IPS-18c (cell line): ENCODE results near the gene CYP46A1.
"Not testable (repeated sequence)": the region's sequence is repeated elsewhere in the genome, so short reads cannot be mapped to it uniquely, and the experiment has no call there.

Experiments used
- H3K4me3 ChIP-seq: 2 replicates; pipeline ENCODE4 v1.7.0; 2013; ENCODE audit warnings: low read depth, mild to moderate bottlenecking, low read length, moderate library complexity; ENCODE audit not compliant: insufficient read depth
- H3K9me3 ChIP-seq: one replicate; pipeline ENCODE4 v1.6.1; 2013; ENCODE audit warnings: mild to moderate bottlenecking, low read length, moderate library complexity; ENCODE audit not compliant: control insufficient read depth, insufficient read depth

Gene CYP46A1

DNA sequence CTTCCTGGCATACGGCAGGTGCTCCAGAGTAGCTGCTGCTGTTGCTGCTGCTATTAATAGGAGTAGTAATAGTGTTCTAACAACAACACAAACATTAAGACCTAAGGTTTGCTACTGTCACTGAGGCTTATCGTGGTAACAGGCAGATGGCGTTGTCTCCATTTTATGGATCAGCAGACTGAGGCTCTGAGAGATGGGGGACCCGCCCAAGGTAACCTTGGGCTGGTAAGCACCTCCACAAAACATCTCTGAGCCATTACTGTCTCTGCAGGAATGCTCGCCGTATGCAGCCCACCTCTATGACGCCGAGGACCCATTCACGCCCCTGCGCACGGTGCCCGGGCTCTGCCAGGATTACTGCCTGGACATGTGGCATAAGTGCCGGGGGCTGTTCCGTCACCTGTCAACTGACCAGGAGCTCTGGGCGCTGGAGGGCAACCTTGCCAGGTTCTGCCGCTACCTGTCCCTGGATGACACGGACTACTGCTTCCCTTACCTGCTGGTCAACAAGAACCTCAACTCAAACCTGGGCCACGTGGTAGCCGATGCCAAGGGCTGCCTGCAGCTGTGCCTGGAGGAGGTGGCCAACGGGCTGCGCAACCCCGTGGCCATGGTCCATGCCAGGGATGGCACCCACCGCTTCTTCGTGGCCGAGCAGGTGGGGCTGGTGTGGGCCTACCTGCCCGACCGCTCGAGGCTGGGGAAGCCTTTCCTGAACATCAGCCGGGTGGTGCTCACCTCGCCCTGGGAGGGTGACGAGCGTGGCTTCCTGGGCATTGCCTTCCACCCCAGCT lies 31.9 kb upstream of the CYP46A1 start:
- no peaks in the 10 kb centered on the region for H3K9me3 ChIP-seq
- H3K4me3 ChIP-seq: no peak overlapping the region

DNA sequence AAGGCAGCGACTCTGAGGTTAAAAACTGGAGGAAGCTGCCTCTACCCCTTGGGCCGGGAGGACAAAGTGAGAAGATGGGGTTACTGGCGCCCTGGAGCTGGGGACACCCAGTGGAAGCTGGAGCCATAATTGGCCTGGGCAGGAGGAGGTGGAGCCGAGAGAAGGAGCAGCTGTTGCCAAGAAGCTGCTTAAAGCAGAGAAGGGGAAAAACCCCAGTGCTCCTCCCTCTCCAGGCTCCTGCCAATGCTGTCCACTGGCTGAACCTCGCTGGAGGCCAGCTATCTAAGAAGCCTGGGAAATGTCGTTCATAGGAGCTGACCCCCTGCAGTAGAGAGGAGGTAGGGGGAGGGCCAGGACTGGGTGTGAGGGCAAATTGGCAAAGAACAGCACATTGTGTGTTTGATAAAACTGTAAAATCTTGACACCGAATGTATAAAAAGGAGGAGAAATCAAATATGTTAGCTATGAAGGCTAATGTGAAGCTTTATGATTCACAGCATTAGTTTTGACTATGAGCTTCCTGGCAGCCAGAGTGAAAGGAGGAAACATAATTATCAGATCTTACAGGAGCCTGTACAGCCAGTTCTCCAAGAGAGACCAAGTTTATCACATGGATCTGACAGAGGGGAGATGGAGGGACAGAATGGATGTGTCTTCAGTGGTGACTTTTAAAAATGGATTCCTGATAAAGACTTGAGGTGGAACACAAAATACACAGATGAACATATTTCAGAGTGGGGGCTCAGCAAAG lies 29.7 kb upstream of the CYP46A1 start:
- Histone ChIP-seq H3K9me3 (no peaks in the 10 kb centered on the region), H3K4me3 (no peak overlapping the region)

DNA sequence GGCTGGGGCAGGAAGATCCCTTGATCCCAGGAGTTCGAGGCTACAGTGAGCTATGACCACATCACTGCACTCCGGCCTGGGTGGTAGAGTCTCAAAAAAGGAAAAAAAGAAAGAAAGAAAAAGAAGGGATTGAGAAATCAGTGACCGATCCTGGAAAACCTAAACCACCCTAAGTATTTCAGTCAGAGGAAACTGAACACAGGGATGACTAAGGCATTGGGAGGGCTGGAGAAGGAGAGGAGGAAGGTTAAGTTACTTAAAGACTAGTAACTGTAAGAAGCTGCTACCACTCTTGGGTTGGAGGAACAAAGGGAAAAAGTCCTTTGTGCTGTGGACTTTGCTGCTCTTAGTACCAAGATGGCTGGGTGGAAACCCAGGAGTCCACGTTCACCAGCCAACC lies 28.6 kb upstream of the CYP46A1 start:
- Histone ChIP-seq H3K9me3 (no peaks in the 10 kb centered on the region), H3K4me3 (no peak overlapping the region)

DNA sequence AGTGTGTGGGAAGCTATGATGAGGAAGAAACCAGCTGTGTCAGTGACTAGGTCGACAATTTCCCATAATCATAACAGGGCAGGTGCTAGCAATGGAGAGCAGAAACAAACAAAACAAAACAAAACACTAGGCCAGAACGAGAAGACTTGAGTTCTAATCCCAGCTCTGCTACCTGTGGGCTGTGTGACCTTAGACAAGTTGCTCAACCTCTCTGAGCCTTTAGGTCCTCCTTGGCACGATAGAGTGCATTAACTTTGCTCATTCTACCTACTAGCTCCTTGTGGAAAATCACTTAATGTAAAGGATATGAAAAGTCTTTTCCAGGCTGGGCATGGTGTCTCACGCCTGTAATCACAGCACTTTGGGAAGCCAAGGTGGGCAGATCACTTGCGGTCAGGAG lies 27.9 kb upstream of the CYP46A1 start:
- no peak overlapping the region for H3K4me3 ChIP-seq

DNA sequence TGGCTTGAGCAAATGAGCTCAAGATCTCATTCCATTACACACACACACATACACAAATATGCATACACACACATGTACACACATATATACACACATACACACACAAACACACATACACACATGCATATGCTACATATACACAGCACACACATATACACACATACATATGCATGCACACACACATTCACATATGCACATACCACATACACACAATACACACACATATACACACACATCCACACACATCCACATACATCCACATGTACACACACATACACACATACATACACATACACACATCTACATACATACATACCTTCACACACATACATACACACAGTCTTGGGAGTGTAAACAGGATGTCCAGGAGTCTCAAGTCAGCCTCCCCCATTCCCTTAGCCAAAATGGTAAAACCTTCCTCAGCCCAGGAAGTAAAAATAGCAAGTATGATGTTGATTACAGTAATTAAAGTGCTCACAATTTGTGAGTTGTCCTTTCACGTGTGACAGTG lies 26.4 kb upstream of the CYP46A1 start:
- H3K4me3 ChIP-seq: no peak overlapping the region
- H3K9me3 ChIP-seq: no peaks in the 10 kb centered on the region

More for the DNA sequence above, 27.9 kb upstream of the CYP46A1 start:
- no peaks in the 10 kb centered on the region for H3K9me3 ChIP-seq

DNA sequence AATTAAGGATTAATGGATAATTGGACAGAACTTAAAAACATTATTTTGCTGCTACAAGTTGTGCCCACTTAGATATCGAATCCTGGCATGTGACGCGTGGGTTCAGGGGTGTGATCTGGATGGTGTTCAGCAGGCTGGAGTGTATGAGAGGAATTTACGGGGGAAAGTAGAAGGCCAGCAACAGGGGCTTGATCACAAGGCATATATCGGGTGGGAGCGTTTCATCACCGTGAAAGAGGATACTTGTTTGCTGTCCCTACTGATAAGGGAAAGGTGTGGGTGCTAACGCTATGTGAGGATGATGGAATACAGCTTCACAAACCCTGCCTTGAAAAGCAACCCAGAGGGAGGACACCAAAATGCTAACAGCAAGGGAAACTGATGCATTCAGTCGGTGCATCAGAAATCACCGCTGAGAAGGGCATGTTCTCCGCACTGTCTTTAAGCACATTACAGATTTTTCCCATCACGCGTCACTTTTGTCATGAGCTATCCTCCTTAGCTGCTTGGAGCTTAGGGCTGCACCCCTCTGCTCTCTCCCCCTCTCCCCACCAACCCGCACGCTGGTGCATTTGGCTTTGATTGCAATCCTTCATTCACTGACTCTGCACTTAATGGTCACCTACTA lies 25.8 kb upstream of the CYP46A1 start:
- H3K9me3 ChIP-seq: no peaks in the 10 kb centered on the region

DNA sequence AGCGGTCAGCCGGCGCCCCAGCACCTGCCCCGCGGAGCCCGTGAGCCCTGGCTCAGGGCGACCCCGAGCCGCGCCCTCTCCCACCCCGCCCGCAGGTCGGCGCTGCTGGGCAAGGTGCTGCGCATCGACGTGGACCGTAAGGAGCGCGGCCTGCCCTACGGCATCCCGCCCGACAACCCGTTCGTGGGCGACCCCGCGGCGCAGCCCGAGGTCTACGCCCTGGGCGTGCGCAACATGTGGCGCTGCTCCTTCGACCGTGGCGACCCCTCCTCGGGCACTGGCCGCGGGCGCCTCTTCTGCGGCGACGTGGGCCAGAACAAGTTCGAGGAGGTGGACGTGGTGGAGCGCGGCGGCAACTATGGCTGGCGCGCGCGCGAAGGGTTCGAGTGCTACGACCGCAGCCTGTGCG lies 24.8 kb upstream of the CYP46A1 start:
- H3K4me3 ChIP-seq: no peak overlapping the region

More for the DNA sequence above, 25.8 kb upstream of the CYP46A1 start:
- no peak overlapping the region for H3K4me3 ChIP-seq

DNA sequence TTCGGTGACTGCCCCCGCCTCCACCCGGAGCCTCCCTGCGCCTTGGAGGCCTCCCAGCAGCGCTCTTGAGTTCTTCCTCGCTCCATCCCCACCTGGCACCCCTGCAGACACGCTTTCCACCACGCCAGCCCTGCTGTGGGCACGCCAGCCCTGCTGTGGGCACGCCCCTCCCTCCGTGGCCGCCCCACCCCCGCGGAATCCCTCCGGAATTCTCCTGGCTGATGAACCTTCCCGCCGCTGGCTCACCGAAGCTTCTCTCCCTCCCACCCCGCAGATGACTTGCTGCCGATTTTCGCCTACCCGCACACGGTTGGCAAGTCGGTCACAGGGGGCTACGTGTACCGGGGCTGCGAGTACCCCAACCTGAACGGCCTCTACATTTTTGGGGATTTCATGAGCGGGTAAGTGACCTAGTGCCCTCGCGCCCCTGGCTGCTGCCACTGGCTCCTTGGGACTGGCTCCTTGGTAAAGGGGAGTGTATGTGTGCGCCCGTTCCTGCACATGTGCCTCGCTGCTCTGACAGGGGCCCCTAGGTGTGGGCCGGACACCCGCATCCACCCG lies 24.0 kb upstream of the CYP46A1 start:
- Histone ChIP-seq H3K9me3 (no peaks in the 10 kb centered on the region), H3K4me3 (no peak overlapping the region)

More for the DNA sequence above, 24.8 kb upstream of the CYP46A1 start:
- H3K9me3 ChIP-seq: no peaks in the 10 kb centered on the region

DNA sequence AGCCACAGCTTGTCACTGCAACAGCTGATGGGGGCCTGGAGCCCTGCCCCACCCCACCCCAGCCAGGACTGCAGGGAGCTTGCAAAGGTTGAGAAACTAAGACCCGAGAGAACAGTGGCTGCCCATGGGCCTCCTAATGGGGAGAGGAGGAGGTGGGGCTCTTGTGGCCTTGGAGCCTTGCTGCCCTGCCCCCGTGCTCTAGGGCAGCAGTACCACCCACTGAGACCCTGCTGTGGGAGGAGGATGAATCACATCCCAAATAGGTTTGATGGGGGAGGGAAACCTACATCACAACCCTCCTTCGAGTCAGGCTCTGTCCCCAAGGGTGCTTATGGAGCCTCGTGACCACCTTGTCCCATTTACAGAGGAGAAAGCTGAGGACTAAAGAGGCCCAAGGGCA lies 23.3 kb upstream of the CYP46A1 start:
- Histone ChIP-seq H3K9me3 (no peaks in the 10 kb centered on the region), H3K4me3 (0 out of 2 replicates have a peak overlapping the region, but pooled peaks have one; percentile 15)

DNA sequence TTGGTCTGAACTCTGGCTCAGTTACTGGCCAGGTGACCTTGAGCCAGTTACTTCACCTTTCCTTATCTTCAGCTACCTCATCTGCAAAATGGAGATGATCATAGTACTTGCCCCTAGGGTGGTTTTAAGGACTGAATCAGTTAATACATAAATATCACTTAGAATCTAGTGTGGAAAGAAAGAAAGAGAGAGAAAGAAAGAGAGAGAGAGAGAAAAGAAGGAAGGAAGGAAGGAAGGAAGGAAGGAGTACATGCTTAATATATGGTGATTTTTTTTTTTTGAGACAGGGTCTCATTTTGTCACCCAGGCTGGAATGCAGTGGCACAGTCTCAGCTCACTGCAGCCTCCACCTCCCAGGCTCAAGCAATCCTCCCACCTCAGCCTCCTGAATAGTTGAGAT lies 22.9 kb upstream of the CYP46A1 start:
- H3K9me3 ChIP-seq, H3K4me3 ChIP-seq: not testable (repeated sequence)

DNA sequence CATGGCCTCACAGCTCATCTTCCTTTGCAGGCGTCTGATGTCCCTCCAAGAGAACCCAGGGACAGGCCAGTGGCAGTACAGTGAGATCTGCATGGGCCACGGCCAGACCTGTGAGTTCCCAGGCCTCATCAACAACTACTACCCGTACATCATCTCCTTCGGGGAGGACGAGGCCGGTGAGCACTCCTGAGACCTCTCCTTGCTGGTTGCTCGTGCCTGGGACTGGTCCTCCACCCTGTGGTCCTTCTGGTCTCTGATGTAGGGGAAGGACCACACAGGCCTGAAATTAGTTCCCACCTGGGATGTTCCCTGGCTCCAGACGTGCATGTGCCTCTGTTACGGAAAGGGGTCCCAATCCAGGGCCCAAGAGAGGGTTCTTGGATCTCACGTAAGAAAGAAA lies 21.3 kb upstream of the CYP46A1 start:
- Histone ChIP-seq H3K9me3 (no peaks in the 10 kb centered on the region), H3K4me3 (no peak overlapping the region)

DNA sequence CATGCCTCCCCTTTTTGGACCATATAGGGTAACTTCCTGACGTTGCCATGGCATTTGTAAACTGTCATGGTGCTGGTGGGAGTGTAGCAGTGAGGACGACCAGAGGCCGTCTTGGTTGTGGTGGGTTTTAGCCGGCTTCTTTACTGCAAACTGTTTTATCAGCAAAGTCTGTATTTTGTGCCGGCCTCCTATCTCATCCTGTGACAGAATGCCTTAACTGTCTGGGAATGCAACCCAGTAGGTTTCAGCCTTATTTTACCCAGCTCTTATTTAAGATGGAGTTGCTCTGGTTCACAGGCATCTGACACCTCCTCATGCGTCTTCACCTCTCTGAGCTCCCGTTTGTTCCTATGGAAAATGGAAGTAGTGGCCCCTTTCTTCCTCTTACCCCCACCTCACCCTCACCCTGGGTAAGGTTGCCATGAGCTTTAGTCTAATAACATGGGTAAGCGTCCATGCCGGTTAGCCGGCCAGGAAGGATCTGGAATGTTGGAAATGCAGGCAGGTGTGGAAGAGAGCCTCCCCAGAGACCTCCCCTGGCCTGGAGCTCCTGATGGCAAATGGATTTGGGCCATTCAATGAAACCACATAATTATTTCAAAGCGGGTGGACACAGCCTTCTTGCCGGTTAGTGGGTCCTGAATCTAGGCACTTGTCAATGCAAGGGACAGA lies 20.6 kb upstream of the CYP46A1 start:
- Histone ChIP-seq H3K9me3 (no peaks in the 10 kb centered on the region), H3K4me3 (no peak overlapping the region)

DNA sequence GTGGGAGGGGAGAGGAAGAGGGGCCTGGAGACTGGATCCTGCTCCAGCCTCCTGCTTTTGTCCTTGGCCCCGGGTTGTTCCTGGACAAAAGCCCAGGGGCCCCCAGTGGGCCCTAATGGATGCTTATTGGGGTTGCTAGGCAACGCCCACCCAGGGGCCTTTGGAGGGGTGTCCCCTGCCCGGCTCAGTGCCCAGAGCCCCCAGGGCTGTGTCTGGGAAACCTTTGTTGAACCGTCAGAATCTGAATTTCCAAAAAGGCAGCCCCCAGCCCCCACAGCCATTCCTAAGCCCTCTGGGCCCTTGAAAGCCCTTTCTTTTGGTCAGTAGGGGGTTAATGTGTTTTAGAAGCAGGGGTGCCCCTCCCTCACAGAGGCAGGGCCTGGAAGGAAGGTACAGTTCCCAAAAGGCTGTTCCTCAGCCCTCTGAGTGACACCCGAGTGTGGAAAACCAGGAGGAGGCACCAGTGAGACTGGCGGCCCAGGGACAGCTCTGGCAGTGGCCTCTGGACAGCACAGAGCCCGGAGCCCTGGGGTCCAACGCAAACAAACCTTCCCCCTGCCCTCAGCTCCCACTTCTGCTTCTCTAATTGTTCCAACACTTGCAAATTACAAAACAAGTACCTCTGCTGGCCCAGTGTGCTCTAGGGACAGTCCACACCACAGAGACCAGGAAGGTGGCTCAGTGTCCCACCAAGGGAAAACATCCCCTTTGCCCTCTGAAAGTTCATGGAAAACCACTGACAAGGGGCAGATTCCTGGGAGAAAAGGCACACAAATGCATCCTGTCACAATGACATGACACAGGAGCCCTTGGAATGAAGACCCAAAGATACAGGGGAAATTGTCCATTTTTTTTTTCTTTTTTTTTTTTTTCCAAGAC lies 19.8 kb upstream of the CYP46A1 start:
- Histone ChIP-seq H3K4me3 (no peak overlapping the region), H3K9me3 (no peaks in the 10 kb centered on the region)

DNA sequence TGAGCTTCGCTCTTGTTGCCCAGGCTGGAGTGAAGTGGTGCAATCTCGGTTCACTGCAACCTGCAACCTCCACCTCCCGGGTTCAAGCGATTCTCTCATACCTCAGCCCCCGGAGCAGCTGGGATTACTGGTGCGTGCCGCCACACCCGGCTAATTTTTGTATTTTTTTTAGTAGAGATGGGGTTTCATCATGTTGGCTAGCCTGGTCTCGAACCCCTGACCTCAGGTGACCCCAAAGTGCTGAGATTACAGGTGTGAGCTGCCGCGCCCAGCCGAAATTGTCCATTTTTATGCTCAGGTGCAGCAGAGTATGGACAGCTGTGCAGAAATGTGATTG lies 19.2 kb upstream of the CYP46A1 start:
- Histone ChIP-seq H3K9me3 (no peaks in the 10 kb centered on the region), H3K4me3 (no peak overlapping the region)

DNA sequence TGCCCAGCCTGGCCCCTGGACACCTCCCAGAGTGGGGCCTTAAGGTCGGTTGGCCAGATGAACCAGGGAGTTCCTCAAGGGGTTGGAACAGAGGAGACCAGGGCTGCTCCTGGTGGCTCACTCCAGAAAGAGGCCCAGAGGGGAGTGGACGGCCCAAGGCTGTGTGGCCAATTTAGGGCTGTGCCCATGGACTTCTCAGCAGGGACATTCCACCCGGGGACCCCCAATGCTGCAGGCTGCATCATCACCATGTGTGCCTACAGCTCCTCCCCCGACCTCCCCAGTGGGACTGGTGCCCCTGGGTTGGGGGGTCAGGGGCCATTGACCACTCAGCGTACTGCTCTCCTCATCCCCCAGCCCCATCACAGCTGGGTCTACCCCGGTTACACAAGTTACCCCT lies 17.6 kb upstream of the CYP46A1 start:
- no peak overlapping the region for H3K4me3 ChIP-seq
- no peaks in the 10 kb centered on the region for H3K9me3 ChIP-seq

DNA sequence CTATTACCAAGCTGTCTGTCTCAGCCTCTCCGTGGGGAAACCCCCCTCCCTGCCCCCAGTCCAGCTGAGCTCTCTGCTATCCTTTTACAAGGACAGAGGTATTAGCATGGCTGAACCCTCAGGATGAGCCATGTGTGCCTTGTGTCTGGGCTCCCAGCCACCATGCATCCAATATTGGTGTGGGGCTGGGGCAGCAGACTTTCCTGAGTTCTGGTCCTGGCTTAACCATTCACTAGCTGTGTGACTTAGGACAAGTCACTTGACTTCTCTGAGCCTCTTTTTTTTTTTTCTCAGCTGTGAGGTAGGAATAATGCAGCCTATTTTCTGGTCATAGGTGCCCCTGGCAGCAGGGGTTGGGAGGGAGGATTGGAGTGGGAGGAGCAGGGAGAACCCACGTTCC lies 17.1 kb upstream of the CYP46A1 start:
- Histone ChIP-seq H3K4me3 (no peak overlapping the region), H3K9me3 (no peaks in the 10 kb centered on the region)
